ENCODE results near the gene DPYD.

GRCh38 chr1:97572561-97572960 is 348.3 kb downstream of the DPYD start:
- no peak for TF ChIP-seq PREB (CRISPR knock-in tag; IDR thresholded peaks at IDR 0.05; ENCODE audit: borderline replicate concordance)
- no peak for TF ChIP-seq HMGXB4 (CRISPR knock-in tag; IDR thresholded peaks at IDR 0.05)

Measured in WTC11 (cell line).